ENCODE data around the gene KDM6A. TPM values are rescaled to one million over a fixed set of nuclear protein-coding genes. Genes with fewer than 3 reads are reported as not detected.

Gene KDM6A
- total and polyA plus RNA-seq, 7 donors: 3.6 to 21.3 (median 13.2) TPM

DNA sequence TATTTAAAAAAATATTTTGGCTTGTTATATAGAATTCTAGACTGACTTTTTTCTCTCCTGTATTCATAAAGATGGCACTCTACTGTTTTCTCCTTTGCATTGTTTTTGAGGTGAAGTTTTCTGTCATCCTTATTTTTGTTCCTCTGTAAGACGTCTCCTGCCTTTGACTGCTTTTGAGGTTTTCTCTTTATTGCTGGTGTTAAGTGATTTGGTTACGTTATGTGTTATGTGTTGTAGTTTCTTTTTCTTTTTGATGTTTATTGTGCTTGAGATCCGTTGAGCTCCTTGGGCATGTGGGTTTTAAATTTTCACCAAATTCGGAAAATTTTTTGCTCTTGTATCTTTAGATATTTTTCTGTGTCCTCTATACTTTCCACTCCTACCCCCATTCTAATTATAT, 50.0 kb downstream of the KDM6A start:
- no peaks in the 10 kb centered on the region for H3K27me3 ChIP-seq (ENCODE audit: insufficient read depth in 3 of 3, low read length in 2 of 3)
- H3K36me3 ChIP-seq (ENCODE audit: insufficient read depth in 1 of 2, low read depth in 1 of 2): no peaks in the 10 kb centered on the region
- no peak for DNase-seq
- no peak overlapping the region for H3K27ac ChIP-seq
- intact Hi-C loops (cut with DNase I): no loop called here
- TF ChIP-seq, protein P1, sequence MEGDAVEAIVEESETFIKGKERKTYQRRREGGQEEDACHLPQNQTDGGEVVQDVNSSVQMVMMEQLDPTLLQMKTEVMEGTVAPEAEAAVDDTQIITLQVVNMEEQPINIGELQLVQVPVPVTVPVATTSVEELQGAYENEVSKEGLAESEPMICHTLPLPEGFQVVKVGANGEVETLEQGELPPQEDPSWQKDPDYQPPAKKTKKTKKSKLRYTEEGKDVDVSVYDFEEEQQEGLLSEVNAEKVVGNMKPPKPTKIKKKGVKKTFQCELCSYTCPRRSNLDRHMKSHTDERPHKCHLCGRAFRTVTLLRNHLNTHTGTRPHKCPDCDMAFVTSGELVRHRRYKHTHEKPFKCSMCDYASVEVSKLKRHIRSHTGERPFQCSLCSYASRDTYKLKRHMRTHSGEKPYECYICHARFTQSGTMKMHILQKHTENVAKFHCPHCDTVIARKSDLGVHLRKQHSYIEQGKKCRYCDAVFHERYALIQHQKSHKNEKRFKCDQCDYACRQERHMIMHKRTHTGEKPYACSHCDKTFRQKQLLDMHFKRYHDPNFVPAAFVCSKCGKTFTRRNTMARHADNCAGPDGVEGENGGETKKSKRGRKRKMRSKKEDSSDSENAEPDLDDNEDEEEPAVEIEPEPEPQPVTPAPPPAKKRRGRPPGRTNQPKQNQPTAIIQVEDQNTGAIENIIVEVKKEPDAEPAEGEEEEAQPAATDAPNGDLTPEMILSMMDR (IDR thresholded peaks at IDR 0.05): no peak
- ATAC-seq: no peak
- WGBS, 3 donors: 77 to 92% (median 82%) methylated on average over 4 of the region's 4 CpGs
- no peaks in the 10 kb centered on the region for H3K9me3 ChIP-seq
- no peak overlapping the region for H3K4me3 ChIP-seq
- peaks cover 49% of the 10 kb centered on the region for H3K4me1 ChIP-seq

DNA sequence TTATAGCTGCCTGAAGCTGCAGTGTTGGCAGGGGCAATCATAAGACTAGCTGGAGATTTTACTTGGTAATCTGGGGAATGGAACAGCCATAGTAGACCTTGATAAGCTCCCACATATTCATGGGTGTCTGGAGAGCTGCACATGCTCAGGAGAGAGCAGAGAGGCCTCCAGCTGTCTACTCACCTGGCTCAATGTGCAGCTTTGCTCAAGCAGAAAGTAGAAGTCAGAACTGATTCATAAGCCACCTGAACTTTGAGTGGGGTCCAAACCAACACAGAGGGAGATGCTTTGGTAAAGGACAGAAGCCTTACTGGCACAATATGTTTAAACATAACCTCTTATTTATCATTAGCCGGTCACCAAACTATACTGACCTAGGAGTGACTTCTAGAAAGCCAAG, 54.4 kb downstream of the KDM6A start:
- intact Hi-C loops (cut with DNase I): no loop called here
- Histone ChIP-seq H3K9me3 (no peaks in the 10 kb centered on the region), H3K27me3 (ENCODE audit: insufficient read depth in 3 of 3, low read length in 2 of 3) (no peaks in the 10 kb centered on the region), H3K27ac (no peak overlapping the region), H3K4me1 (peaks cover 36% of the 10 kb centered on the region), H3K4me3 (no peak overlapping the region), H3K36me3 (ENCODE audit: insufficient read depth in 1 of 2, low read depth in 1 of 2) (no peaks in the 10 kb centered on the region)
- TF ChIP-seq, protein P1 (IDR thresholded peaks at IDR 0.05): no peak
- ATAC-seq: peak in 1 of 4 donors; percentile 27
- no peak for DNase-seq
- 86 to 94% (median 86%) methylated on average over 1 of the region's 1 CpG for WGBS, 3 donors

DNA sequence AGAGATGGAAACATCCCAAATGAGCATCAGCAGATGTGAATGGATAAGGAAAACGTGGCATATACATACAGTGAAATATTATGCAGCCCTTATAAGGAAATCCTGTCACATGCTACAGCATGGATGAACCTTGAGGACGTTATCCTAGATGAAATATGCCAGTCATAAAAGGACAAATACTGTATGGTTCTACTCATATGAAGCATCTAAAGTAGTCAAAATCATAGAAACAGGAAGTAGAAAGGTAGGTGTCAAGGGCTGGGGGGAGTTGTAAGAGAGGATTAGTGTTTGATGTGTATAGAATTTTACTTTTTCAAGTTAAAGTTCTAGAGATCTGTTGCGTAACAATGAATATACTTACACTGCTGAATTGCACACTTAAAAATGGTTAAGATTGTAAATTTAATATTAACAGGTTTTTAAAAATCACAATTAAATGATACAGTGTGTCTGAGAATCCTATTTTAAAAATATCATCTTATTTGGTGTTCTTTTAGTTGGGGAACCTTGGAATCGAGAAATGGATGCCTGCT, 58.5 kb downstream of the KDM6A start:
- Histone ChIP-seq H3K27ac (no peak overlapping the region), H3K27me3 (ENCODE audit: insufficient read depth in 3 of 3, low read length in 2 of 3) (no peaks in the 10 kb centered on the region), H3K36me3 (ENCODE audit: insufficient read depth in 1 of 2, low read depth in 1 of 2) (no peaks in the 10 kb centered on the region), H3K4me3 (no peak overlapping the region), H3K4me1 (peaks cover 41% of the 10 kb centered on the region), H3K9me3 (no peaks in the 10 kb centered on the region)
- WGBS, 3 donors: 89 to 93% (median 92%) methylated on average over 4 of the region's 4 CpGs
- ATAC-seq (no peak), DNase-seq (no peak)
- TF ChIP-seq, protein P1 (IDR thresholded peaks at IDR 0.05): no peak
- intact Hi-C loops (cut with DNase I): no loop called here

GRCh38 chrX:44935172-44935571, 62.2 kb downstream of the KDM6A start:
- H3K4me1 ChIP-seq: peaks cover 37% of the 10 kb centered on the region
- no peaks in the 10 kb centered on the region for H3K27me3 ChIP-seq (ENCODE audit: insufficient read depth in 3 of 3, low read length in 2 of 3)
- TF ChIP-seq, protein P1 (IDR thresholded peaks at IDR 0.05): no peak
- intact Hi-C loops (cut with DNase I): no loop called here
- no peaks in the 10 kb centered on the region for H3K9me3 ChIP-seq
- WGBS, 3 donors: 73 to 78% (median 78%) methylated on average over 4 of the region's 4 CpGs
- peak overlapping the region; percentile 65 for H3K27ac ChIP-seq
- no peaks in the 10 kb centered on the region for H3K36me3 ChIP-seq (ENCODE audit: insufficient read depth in 1 of 2, low read depth in 1 of 2)
- DNase-seq (no peak), ATAC-seq (peak; percentile 54 to 70 (median 64))
- H3K4me3 ChIP-seq: no peak overlapping the region

DNA sequence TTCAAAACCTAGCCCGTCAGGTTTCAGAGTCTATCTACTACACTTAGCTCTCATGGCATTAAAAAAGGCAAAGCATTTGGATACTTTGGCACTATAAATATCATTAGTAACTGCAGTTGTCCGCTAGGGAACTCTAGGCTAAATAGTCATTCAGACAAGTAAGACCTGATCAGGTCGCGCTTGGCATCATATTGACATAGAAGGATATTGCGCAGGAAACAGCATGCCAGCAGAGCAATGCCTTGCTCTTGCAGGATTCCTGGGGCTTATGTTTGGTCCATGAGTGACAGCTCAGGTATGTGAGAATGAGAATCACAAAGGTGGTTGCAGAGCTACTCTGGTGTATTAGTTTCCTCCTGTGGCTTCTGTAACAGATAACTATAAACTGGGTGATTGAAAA, 62.7 kb downstream of the KDM6A start:
- Histone ChIP-seq H3K9me3 (no peaks in the 10 kb centered on the region), H3K4me3 (no peak overlapping the region), H3K4me1 (peaks cover 37% of the 10 kb centered on the region), H3K36me3 (ENCODE audit: insufficient read depth in 1 of 2, low read depth in 1 of 2) (no peaks in the 10 kb centered on the region), H3K27me3 (ENCODE audit: insufficient read depth in 3 of 3, low read length in 2 of 3) (no peaks in the 10 kb centered on the region), H3K27ac (peak overlapping the region; percentile 65)
- 39 to 60% (median 47%) methylated on average over 5 of the region's 5 CpGs for WGBS, 3 donors
- peak; percentile 93 to 97 (median 96) for ATAC-seq
- DNase-seq: peak; percentile 27 to 60
- intact Hi-C loops (cut with DNase I): no loop called here
- TF ChIP-seq, protein P1 (IDR thresholded peaks at IDR 0.05): peak; percentile 40

Data from psoas muscle (tissue), 8 donors.